ENCODE data around the gene DPM1.

Gene DPM1

GRCh38 chr20:51001430-51002265 is 43.3 kb upstream of the DPM1 start:
- Histone ChIP-seq H3K27me3 (ENCODE audit: insufficient read depth, low read length) (0 out of 2 replicates have a peak, but pooled peaks cover 6% of the 10 kb centered on the region), H2AFZ (ENCODE audit: low read length) (no peak overlapping the region), H3K9ac (ENCODE audit: low read length) (no peak overlapping the region), H3K9me2 (ENCODE audit: low read depth, low read length) (no peaks in the 10 kb centered on the region), H3K27ac (ENCODE audit: low read depth, low read length, poor library complexity, severe bottlenecking) (no peak overlapping the region), H4K20me1 (ENCODE audit: insufficient read depth, low read length) (no peaks in the 10 kb centered on the region), H3K4me1 (ENCODE audit: insufficient read depth, low read length, severe bottlenecking) (no peaks in the 10 kb centered on the region), H3K9me3 (ENCODE audit: low read length) (no peaks in the 10 kb centered on the region), H3K4me3 (ENCODE audit: low read depth, low read length, poor library complexity, severe bottlenecking) (no peak overlapping the region), H3F3A (ENCODE audit: insufficient read depth, low read length) (no peaks in the 10 kb centered on the region), H3K79me2 (ENCODE audit: insufficient read depth, low read length) (no peaks in the 10 kb centered on the region), H3K36me3 (ENCODE audit: insufficient read depth, low read length) (no peaks in the 10 kb centered on the region), H3K4me2 (ENCODE audit: low read length) (no peak overlapping the region)
- TF ChIP-seq CTCF (IDR thresholded peaks at IDR 0.05; ENCODE audit: low read length): no peak
- TF ChIP-seq EZH2 (IDR thresholded peaks at IDR 0.05; ENCODE audit: borderline replicate concordance, low read length): no peak

GRCh38 chr20:50999355-50999754 is 41.0 kb upstream of the DPM1 start:
- Histone ChIP-seq H3K4me3 (ENCODE audit: low read depth, low read length, poor library complexity, severe bottlenecking) (no peak overlapping the region), H3K9ac (ENCODE audit: low read length) (no peak overlapping the region), H4K20me1 (ENCODE audit: insufficient read depth, low read length) (no peaks in the 10 kb centered on the region), H3K4me2 (ENCODE audit: low read length) (no peak overlapping the region), H3F3A (ENCODE audit: insufficient read depth, low read length) (no peaks in the 10 kb centered on the region), H3K79me2 (ENCODE audit: insufficient read depth, low read length) (no peaks in the 10 kb centered on the region), H3K36me3 (ENCODE audit: insufficient read depth, low read length) (no peaks in the 10 kb centered on the region), H3K4me1 (ENCODE audit: insufficient read depth, low read length, severe bottlenecking) (no peaks in the 10 kb centered on the region), H3K9me2 (ENCODE audit: low read depth, low read length) (no peaks in the 10 kb centered on the region), H3K27me3 (ENCODE audit: insufficient read depth, low read length) (peaks cover 7% of the 10 kb centered on the region; the same call in 1 of the 2 replicates), H3K9me3 (ENCODE audit: low read length) (no peaks in the 10 kb centered on the region), H3K27ac (ENCODE audit: low read depth, low read length, poor library complexity, severe bottlenecking) (no peak overlapping the region), H2AFZ (ENCODE audit: low read length) (no peak overlapping the region)
- no peak for TF ChIP-seq EZH2 (IDR thresholded peaks at IDR 0.05; ENCODE audit: borderline replicate concordance, low read length)
- TF ChIP-seq CTCF (IDR thresholded peaks at IDR 0.05; ENCODE audit: low read length): no peak

- Histone ChIP-seq H3K36me3 (ENCODE audit: insufficient read depth, low read length) (no peaks in the 10 kb centered on the region), H4K20me1 (ENCODE audit: insufficient read depth, low read length) (no peaks in the 10 kb centered on the region), H3K27me3 (ENCODE audit: insufficient read depth, low read length) (peaks cover 9% of the 10 kb centered on the region; the same call in 1 of the 2 replicates), H3K9me3 (ENCODE audit: low read length) (no peaks in the 10 kb centered on the region), H3K4me1 (ENCODE audit: insufficient read depth, low read length, severe bottlenecking) (no peaks in the 10 kb centered on the region), H3K79me2 (ENCODE audit: insufficient read depth, low read length) (no peaks in the 10 kb centered on the region), H3K4me2 (ENCODE audit: low read length) (no peak overlapping the region), H3K27ac (ENCODE audit: low read depth, low read length, poor library complexity, severe bottlenecking) (no peak overlapping the region), H3K9ac (ENCODE audit: low read length) (no peak overlapping the region), H3F3A (ENCODE audit: insufficient read depth, low read length) (no peaks in the 10 kb centered on the region), H2AFZ (ENCODE audit: low read length) (no peak overlapping the region), H3K4me3 (ENCODE audit: low read depth, low read length, poor library complexity, severe bottlenecking) (no peak overlapping the region), H3K9me2 (ENCODE audit: low read depth, low read length) (no peaks in the 10 kb centered on the region)
- TF ChIP-seq CTCF (IDR thresholded peaks at IDR 0.05; ENCODE audit: low read length): no peak
- TF ChIP-seq EZH2 (IDR thresholded peaks at IDR 0.05; ENCODE audit: borderline replicate concordance, low read length): no peak
Measured at GRCh38 chr20:50996901-50997865, 38.9 kb upstream of the DPM1 start.
